Right lobe of liver (tissue), 4 donors: ENCODE results near the gene DHRS3.

Source experiments
- POLR2A ChIP-seq: fragments of 450-650 bp; IDR thresholded peaks from one replicate; pipeline ENCODE4 v1.6.1; 2017; ENCODE audit warnings: antibody characterized with exemption, mild to moderate bottlenecking
- TF ChIP-seq, protein P1 (sequence below), 4 donors: fragments of 200-600 bp in 3 of 4; fragments of 450-650 bp in 1 of 4; IDR thresholded peaks; one replicate each; pipeline versions ENCODE4 v1.5.1 to v1.8.0; 2016 to 2022; ENCODE audit warnings: antibody characterized with exemption in 4 of 4, mild to moderate bottlenecking in 2 of 4
- donor health status: DM: no; HTN: no; CAD: no.
- donor health status: DM: no; HTN: no; CAD: no.
- donor health status: DM: no; HTN: yes; CAD: no.

- TF ChIP-seq, protein P1, sequence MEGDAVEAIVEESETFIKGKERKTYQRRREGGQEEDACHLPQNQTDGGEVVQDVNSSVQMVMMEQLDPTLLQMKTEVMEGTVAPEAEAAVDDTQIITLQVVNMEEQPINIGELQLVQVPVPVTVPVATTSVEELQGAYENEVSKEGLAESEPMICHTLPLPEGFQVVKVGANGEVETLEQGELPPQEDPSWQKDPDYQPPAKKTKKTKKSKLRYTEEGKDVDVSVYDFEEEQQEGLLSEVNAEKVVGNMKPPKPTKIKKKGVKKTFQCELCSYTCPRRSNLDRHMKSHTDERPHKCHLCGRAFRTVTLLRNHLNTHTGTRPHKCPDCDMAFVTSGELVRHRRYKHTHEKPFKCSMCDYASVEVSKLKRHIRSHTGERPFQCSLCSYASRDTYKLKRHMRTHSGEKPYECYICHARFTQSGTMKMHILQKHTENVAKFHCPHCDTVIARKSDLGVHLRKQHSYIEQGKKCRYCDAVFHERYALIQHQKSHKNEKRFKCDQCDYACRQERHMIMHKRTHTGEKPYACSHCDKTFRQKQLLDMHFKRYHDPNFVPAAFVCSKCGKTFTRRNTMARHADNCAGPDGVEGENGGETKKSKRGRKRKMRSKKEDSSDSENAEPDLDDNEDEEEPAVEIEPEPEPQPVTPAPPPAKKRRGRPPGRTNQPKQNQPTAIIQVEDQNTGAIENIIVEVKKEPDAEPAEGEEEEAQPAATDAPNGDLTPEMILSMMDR (IDR thresholded peaks at IDR 0.05): no peak
- TF ChIP-seq POLR2A: no peak
Measured at GRCh38 chr1:12594966-12595756, 22.8 kb downstream of the DHRS3 start.
